HG03520 (cell line): ENCODE data around the gene DOC2A.

ENCODE experiments used
- ATAC-seq: cut with Tn5 transposase; IDR thresholded peaks from one replicate; pipeline ENCODE4 v1.9.1; 2021; ENCODE audit warnings: mild to moderate bottlenecking, moderate library complexity; ENCODE audit not compliant: unreplicated experiment

Gene DOC2A

DNA sequence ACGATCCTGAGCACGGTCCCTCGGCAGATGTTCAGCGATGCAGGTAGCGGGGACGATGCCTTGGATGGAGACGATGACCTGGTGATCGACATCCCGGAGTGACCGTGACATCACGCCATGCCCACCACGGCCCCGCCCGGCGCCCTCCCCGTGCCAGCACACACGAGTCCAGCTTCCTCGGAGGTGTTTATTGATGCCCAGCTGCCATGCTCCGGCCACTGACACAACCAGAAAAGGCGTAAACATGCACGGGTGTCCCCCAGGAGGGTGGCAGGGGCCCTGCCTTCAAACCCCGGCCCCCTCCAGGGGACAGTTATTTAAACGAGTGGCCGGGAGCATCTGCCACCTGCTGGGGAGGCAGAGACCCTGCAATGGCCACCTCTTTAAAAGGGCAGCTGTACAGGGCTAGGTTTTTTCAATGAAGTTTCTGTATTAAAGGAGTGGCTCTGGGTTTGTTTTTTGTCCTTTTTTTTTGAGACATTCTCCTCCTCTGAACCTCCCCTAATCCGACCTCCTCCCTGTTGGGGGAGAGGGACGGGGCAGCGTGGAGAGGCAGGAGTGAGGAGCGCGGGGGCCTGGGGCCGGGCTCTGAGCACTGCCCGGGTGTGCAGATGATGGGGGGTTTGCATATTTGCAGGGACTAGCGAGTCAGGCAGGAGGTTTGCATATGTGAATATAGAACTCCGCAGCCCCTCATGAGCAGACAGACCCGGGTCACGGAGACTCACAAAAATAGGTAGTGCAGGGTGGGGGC is 5.3 kb downstream of the DOC2A start:
- ATAC-seq: no peak

DNA sequence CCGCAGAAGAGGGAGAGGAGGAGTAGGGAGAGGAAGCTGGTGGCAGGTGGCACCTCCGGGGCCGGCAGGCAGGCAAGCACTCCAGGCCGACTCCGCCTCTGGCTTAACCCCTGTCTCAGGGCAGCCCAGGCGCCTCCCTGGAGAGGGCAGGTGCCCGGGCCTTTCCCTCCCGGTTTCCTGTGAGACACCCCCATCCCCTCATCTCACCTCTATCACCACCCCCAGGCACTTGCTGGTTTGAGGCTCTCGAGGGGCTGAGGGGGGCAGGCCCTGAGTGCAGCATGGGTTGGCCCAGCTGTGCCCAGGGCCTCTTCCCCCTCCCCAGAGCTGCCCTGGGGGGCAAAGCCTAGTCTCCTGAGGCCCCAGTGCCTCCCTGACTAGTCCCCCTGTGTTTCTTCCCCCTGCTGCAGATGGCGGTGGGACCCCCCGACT is 6.0 kb downstream of the DOC2A start:
- no peak for ATAC-seq

DNA sequence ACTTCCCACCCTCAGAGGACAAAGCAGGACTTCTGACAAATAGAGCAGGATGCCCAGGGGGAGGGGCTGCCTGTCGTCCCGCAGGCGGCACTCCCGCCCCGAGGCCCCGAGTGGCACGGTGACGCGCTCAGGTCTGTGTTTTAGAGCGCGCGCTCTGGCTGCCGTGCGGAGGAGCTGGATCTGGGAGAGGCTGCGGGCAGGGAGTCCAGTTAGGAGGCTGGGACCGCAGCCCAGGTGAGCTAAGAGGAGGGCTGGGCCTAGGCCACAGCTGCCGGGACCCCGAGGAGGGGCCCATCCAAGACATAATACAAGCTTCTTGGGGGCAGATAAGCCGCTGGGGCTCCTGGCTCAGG is 6.4 kb downstream of the DOC2A start:
- no peak for ATAC-seq

DNA sequence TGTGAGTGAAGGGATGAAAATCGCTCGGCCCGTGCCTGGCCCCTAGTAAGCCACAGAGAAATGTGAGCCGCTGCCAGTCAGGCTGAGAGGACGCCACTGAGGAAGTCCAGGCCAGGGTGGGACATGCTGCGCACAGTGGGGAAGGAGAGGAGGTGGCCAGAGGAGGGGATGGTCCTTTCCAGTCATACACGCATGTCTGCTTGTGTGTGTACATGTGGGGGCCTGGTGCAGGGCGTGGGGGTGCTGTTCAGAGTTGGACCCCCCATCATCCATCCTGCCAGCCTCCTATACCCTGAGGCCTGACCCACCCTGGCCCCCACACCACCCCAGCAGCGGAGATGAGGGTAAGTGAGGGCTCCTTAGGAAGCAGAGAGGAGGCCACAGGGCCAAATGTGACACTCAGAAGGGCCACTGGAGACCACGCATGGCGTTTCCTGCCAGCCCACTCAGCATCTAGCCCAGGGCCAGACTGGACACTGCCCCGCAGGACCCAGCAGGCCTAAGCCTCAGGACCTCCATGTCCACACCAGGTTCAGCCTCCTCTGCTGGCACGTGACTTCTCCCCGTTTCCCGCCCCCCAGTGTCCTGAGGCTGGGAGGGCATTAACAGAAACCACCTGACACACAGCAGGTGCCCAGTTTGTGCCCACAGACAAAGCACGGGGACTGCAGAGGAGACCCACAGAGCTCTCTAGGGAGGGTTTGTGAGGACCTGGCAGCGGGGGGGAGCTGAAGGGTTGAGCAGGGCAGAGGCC is 7.0 kb downstream of the DOC2A start:
- no peak for ATAC-seq

DNA sequence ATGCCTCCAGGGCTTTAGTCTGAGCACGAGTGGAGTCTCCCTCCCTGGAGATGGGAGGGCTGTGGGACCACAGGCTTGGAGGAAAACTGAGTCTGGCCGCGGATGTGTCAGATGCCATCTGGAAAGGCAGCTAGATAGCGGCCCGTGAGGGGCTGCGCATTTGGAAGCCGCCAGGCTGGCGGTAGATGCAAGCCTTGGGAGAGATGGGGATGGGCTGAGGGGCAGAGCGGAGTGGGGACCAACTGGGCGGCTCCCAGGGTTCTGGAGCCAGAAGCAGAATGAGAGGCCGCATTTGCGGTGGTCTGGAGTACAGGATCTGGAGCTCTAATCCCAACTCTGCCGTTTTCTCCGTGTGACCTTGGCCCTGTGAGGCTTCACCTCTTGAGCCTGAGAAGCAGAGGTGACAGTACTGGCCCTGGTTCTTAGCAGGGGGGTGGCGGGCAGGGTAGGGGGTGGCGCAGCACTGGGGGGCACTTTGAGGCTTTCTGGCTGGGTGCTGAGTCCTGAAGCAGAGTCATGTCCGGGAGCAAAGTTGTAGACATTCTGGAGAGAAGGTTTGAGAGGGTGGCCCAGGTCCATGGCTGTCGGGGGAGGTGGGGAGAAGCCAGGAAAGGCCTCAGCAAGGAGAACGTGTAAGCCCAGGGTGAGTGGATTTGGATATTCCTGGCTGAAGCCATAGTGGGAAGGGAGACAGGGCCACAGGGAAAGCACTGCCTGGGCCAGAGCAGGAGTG is 8.0 kb downstream of the DOC2A start:
- ATAC-seq: no peak

DNA sequence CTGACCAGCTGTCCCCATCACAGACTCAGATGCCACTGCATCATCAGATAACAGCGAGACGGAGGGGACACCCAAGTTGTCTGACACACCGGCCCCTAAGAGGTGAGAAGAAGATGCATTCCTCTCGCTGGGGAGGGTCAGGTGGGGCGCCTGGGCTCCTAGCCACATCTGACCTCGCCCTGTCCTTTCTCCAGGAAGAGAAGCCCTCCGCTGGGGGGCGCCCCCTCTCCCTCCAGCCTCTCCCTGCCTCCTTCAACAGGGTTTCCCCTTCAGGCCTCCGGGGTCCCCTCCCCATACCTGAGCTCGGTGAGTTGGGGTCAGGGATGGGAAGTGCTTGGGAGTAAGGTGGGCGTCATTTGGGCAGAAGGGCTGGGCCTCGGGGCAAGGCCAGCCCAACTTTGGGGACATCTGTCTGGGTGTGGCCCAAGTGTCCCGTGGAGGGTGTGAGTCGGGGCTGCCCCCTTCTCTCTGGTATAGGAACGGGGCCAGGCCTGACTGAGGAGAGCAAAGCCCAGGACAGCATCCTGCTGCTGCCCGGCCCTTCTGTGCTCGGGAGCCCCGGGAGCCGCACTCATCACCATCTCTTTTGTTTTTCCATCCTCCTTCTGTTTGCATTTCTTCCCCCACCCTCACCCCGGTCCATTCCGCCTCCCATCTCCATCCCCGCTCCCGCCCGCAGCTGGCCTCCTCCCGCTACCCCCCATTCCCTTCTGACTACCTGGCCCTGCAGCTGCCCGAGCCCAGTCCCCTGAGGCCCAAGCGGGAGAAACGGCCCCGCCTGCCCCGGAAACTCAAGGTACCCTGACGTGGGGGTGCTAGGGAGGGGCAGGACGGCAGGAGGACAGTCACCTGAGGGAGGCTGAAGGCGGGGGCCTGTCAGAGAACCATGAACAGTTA is 9.8 kb downstream of the DOC2A start:
- ATAC-seq: no peak

DNA sequence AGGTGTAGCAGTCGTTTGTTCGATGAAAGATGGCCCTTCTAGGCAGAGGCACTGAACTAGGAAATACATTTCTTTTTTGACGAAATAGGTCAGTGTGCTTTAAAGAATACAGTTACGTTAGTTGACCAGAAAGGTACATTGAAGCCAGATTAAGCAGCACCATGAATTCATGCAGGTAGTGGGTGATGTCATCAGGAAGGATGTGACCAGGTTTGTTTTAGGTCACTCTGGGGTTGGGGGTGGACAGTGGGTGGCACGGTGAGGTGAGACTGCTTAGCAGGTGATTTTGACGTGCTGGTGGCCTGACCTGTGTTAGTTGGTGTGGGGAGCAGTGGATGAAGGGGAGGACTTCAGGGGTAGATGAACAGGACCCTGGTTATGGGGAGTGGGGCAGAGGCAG is 11.2 kb downstream of the DOC2A start:
- no peak for ATAC-seq

DNA sequence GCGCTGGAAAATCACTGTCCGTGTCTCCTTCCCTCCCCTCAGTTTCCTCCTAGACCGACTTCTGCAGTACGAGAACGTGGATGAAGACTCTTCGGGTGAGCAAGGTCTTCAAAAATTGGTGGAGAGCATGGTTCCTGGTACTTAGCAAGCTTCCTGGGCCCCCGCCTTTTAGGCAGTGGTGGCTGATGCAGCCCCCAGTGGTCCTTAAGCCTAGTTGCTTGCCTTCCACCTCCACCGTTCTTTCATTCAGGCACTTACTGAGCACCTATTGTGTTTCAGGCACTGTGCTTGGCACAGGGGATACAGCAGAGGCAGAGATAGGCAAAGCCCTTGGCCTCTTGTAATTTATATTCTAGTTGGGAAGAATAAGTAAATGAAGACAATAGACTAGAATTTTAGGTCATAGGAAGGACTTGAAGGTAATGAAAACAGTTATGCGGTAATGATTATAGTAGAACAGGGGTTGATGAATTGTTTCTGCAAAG is 14.0 kb downstream of the DOC2A start:
- no peak for ATAC-seq

DNA sequence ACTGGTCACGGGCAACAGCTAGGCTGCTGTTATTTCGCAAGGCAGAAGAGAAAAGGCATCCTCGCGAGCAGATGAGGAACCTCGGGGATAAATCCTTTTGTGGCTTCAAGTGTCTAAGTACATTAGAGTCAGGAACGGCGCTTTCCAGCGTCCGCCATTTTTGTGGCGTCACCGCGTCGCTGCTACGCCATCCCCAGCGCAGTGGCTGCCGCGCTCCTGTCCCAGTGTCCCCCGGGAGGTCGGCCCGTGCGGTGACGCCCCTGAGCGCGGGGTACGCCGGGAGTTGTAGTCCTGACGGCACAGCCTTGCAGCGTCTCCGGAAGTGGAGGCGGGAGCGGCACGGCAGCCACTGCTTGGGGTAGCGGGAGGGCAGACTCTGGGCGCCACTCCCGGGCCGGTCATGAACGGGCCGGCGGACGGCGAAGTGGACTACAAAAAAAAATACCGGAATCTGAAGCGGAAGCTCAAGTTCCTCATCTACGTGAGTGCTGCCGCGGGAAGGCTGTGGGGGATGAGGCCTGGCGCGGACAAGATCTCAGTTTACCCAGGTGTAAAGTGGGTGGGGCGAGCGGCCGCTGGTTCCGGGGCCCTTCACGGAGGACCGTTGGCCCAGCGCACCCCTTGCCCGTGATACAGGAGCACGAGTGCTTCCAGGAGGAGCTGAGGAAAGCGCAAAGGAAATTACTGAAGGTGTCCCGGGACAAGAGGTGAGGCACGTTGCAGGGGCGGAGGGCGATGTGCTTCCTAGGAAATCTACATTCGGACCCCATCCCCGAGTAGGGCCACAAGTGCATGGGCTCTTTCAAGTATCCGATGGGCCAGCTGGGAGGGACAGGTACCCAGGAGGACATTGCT is 14.7 kb downstream of the DOC2A start, which contains the start of gene INO80E:
INO80E (plus strand) TSS at position 331 of the 855 bp plus-strand sequence; CDS start at position 401, 70 bp downstream.
- ATAC-seq: peak; percentile 83

DNA sequence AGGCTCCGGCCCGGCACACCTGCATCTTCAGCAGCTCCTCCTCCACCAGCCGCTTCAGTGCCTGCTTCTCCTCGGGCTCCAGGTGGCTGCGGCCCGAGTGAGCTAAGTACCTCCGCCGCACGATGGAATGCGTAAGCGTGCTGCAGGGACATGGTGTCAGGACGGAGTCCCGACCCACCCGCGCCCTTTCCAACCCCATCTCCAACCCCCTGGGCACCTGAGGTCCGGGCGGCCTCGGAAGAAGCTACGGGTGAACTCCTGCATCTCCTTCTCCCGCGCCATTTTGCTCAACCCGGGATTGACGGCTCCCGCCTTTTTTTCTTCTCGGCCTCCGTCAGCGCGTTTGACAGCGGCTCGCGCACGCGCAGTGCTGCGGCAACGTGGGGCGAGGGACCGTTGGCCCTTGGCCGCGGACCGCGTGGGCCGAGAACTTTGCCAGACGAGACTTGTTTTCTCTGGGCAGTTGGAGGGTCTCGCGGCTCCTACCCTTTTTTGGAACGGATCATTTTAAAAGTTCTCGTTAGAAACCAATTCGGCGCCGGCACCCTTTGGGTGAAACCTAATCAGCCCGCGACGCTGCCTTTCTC is 15.4 kb downstream of the DOC2A start, which contains the start of gene HIRIP3:
HIRIP3 (minus strand) TSS at position 294 of the 587 bp plus-strand sequence; CDS start at position 282, 12 bp downstream.
- peak; percentile 38 for ATAC-seq

DNA sequence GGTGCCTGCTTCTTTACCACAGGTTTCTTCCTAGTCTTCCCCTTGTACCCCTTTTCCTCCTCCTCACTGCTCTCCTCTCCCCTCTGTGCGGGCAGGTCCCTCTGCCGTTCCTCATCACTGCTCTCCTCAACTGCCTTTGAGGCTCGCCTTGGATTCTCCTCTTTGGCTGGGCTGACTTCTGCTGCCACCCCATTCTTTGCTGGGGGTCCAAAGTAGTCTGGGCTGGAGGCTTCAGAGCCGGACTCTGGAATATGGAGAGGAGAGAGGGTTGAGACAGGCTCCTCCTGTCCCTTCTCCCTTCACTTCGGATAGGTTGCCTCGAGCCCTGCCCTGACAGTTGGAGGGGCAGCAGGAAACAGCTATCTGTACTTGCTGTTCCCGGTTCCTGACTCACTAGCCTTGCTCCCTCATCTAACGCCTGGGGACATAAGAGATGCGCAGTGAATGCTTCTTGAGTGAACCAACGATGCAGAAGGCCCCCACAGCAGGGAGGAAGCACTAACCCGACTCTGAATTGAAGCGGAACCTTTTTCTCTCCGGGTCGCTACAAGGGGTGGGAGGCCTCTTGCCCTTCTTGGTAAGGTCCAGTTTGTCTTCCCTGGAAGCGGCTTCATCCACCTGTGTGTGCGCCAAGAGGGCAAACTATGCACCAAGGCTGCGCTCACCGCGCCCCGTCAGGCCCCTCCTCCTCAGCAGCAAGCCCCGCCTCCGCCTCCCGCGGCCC is 16.1 kb downstream of the DOC2A start:
- peak; percentile 29 for ATAC-seq

DNA sequence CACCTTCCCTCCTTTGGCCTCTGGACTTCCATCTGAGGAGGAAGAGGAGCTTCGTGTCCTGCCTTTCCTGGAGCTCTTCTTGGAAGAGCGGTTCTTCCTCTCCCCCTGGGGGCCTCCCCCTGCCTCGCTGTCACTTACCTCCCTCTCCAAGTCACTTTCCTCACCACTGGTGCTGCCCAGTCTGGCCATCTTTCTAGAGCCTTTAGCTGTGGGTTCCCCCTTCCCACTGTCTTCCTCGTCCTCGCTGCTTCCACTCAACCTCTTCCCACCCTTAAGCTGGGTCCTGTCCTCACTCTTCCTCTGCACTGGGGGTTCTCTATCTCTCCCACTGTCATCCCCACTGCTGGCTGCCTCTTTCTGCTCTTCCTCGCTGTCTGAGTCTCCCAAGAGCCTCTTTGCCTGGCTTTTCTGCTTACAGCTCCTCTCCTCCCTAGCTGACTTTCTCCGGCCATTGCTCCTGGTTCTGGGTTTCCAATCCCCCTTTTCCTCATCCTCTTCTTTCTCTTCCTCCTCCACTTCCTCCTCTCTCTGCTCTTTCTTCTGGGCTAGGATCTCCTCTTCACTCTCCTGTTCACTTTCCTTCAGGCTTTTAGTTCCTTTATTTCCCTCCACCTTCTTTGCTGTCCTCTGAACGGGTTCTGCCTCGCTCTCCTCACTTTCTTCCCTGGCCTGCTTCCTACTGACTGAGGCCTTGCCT is 16.8 kb downstream of the DOC2A start:
- no peak for ATAC-seq

DNA sequence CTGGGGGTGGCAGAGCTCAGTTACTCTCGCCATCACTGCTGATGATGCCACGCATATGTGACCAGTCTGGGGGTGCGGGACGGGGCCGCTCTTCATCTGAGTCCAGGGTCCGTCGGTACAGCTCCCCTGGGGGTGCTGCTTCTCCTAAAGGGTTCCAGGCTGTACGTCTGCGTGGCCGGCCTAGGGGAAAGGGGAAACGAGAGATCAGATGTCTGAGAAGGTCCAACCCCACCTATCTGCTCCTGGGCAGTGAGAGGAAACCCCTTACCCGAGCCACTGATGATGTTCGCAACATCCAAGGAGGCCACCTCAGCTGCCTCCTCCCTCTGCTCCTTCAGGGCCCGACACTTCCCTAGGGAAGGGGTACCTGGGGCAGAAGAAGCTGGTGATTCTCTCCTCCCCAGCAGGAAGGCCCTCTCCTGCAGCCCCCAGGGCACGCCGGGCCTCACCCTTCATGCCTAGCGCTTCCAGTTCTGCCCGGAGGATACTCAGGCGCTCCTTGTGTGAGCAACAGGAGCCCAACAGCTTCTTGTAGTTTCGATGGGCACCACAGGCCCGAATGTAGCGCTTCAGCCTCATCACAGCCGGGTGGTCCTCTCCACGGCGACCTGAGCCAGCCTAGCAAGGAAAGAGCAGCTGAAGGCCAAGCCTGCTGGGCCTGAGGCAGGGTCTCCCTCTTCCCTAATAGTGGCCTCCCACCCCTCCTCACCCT is 17.5 kb downstream of the DOC2A start:
- no peak for ATAC-seq

DNA sequence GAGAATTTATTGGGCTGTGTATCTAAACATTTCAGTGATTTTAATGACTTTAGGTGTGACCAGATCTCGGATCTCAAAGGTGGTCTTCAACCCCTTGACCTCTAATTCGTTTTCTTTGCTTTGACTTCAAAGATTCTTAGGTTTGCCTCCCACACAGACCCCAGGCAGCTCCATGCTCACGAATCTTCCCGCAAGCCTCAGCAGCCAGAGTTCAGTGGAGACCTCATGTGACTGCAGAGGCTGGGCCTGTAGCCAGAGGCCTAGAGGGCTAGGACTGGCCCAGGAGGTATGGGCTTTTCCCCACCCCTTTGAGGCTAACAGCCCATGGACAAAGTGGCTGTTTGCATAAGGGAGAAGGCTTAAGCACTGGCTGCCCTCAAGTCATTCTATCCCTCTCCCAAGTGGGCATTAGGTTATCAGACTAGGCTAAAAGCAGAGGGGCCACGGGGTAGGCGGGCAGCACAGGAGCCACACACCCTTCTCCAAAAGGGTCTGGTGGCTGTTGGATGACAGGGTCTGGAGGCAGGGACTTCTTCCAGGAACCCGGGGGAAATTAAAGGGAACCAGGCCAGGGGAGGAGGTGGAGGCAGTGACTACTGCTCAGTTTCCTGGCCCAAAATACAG is 18.4 kb downstream of the DOC2A start:
- no peak for ATAC-seq

DNA sequence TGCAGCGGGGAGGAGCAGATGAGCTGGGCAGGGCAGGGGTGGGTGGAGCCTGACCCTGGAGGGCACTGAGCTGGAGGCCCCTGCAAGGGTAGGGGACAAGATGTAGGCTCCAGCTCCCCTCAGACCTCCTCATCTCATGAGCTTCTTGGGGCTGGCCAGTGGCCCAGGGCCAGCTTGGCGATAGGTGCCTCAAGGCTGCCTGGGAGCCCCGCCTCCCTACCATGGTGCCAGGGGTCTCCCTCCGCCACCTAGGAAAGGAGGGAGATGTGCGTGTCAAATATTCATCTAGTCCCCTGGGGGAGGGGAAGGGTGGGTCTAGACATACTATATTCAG is 19.3 kb downstream of the DOC2A start:
- no peak for ATAC-seq

DNA sequence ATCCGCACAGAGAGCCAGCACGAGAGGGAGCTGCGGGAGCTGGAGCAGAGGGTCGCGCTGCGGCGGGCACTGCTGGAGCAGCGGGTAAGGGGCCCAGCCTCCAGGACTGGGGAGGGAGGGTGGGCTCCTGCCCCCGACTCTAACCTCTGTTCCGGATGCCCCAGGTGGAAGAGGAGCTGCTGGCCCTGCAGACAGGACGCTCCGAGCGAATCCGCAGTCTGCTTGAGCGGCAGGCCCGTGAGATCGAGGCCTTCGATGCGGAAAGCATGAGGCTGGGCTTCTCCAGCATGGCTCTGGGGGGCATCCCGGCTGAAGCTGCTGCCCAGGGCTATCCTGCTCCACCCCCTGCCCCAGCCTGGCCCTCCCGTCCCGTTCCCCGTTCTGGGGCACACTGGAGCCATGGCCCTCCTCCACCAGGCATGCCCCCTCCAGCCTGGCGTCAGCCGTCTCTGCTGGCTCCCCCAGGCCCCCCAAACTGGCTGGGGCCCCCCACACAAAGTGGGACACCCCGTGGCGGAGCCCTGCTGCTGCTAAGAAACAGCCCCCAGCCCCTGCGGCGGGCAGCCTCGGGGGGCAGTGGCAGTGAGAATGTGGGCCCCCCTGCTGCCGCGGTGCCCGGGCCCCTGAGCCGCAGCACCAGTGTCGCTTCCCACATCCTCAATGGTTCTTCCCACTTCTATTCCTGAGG is 19.8 kb downstream of the DOC2A start:
- no peak for ATAC-seq
